SU-DHL-6 (cell line): Measurements from ENCODE around the gene C2CD4C.

Experiments
- H2AFZ ChIP-seq: fragments of 200-600 bp; sonication (generic); 2 replicates; pipeline ENCODE4 v1.6.1; 2014; ENCODE audit warnings: low read depth, mild to moderate bottlenecking, moderate library complexity, mixed read lengths, antibody characterized with exemption, low read length; ENCODE audit not compliant: severe bottlenecking
- H3F3A ChIP-seq: fragments of 200-600 bp; shearing (Covaris generic); 2 replicates; pipeline ENCODE4 v1.6.0; 2016; ENCODE audit warnings: antibody characterized with exemption, mild to moderate bottlenecking; ENCODE audit not compliant: insufficient read depth
- H3K27ac ChIP-seq: fragments of 200-600 bp; sonication (generic); 2 replicates; pipeline ENCODE4 v1.5.1; 2016; ENCODE audit warnings: low read depth, mild to moderate bottlenecking, low read length, moderate library complexity, mixed read lengths
- H3K27me3 ChIP-seq: fragments of 200-600 bp; sonication (generic), shearing (Covaris generic); 2 replicates; pipeline ENCODE4 v1.6.0; 2014; ENCODE audit warnings: mild to moderate bottlenecking, low read length
- H3K36me3 ChIP-seq: fragments of 200-600 bp; sonication (generic); 2 replicates; pipeline ENCODE4 v1.6.1; 2014; ENCODE audit warnings: mild to moderate bottlenecking, low read length, mixed read lengths
- H3K4me2 ChIP-seq: fragments of 300-600, 200-600 bp; shearing (Covaris generic), sonication (generic); 2 replicates; pipeline ENCODE4 v1.6.0; 2014; ENCODE audit warnings: low read length, low read depth, mild to moderate bottlenecking; ENCODE audit not compliant: poor library complexity, severe bottlenecking
- H3K4me3 ChIP-seq: fragments of 200-600 bp; sonication (generic); 2 replicates; pipeline ENCODE4 v1.5.1; 2014; ENCODE audit warnings: antibody characterized with exemption, low read length, mild to moderate bottlenecking, mixed read lengths; ENCODE audit not compliant: insufficient read depth, poor library complexity, severe bottlenecking
- H3K79me2 ChIP-seq: fragments of 200-600 bp; sonication (generic); 2 replicates; pipeline ENCODE4 v1.6.1; 2014; ENCODE audit warnings: mild to moderate bottlenecking, low read length, moderate library complexity; ENCODE audit not compliant: insufficient read depth
- H3K9ac ChIP-seq: fragments of 200-600 bp; sonication (generic); 2 replicates; pipeline ENCODE4 v1.7.0; 2014; ENCODE audit warnings: mild to moderate bottlenecking, low read length
- H3K9me2 ChIP-seq: fragments of 200-600 bp; sonication (generic); replicated peaks from 2 replicates; pipeline ENCODE4 v1.6.1; 2014; ENCODE audit warnings: low read length; ENCODE audit not compliant: insufficient read depth
- H3K9me3 ChIP-seq: fragments of 200-600 bp; sonication (generic); 2 replicates; pipeline ENCODE4 v1.6.1; 2014; ENCODE audit warnings: low read length, mixed read lengths; ENCODE audit not compliant: insufficient read depth
- H4K20me1 ChIP-seq: fragments of 200-600 bp; sonication (generic); 2 replicates; pipeline ENCODE4 v1.6.1; 2014; ENCODE audit warnings: low read depth, mild to moderate bottlenecking, antibody characterized with exemption, low read length, moderate library complexity, mixed read lengths
- EZH2phosphoT487 ChIP-seq: fragments of 200-600 bp; sonication (generic), shearing (Covaris generic); conservative IDR thresholded peaks from 2 replicates; pipeline ENCODE4 v1.6.1; 2018; ENCODE audit warnings: mild to moderate bottlenecking, antibody characterized with exemption, low read length, moderate library complexity, mixed read lengths
- TF ChIP-seq, protein P1 (sequence below): fragments of 200-600 bp; sonication (generic); IDR thresholded peaks from one replicate; pipeline ENCODE4 v1.5.1; 2017; ENCODE audit warnings: antibody characterized with exemption, mild to moderate bottlenecking, low read length, moderate library complexity; ENCODE audit not compliant: insufficient read depth, poor library complexity, severe bottlenecking

C2CD4C gene

DNA sequence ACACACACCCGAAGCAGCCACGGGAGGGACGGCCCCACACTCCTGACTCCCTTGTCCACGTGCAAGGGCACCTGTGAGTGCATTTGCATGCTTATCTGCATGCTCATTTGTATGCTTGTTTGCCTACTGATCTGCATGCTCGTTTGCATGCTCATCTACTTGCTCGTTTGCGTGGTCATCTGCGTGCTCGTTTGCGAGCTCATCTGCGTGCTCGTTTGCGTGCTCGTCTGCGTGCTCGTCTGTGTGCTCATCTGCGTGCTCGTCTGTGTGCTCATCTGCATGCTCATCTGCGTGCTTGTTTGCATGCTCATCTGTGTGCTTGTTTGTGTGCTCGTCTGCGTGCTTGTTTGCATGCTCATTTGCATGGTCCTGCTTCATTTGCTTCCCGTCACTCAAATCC lies 28.1 kb upstream of the C2CD4C start:
- Histone ChIP-seq H3K36me3 (no peaks in the 10 kb centered on the region), H3K9me2 (no peaks in the 10 kb centered on the region), H3K79me2 (no peaks in the 10 kb centered on the region), H3K9me3 (no peaks in the 10 kb centered on the region), H2AFZ (no peak overlapping the region), H3K4me3 (no peak overlapping the region), H3K4me2 (no peak overlapping the region), H4K20me1 (no peaks in the 10 kb centered on the region), H3K27ac (no peak overlapping the region), H3K27me3 (no peaks in the 10 kb centered on the region), H3K9ac (no peak overlapping the region), H3F3A (no peaks in the 10 kb centered on the region)
- TF ChIP-seq, protein P1, sequence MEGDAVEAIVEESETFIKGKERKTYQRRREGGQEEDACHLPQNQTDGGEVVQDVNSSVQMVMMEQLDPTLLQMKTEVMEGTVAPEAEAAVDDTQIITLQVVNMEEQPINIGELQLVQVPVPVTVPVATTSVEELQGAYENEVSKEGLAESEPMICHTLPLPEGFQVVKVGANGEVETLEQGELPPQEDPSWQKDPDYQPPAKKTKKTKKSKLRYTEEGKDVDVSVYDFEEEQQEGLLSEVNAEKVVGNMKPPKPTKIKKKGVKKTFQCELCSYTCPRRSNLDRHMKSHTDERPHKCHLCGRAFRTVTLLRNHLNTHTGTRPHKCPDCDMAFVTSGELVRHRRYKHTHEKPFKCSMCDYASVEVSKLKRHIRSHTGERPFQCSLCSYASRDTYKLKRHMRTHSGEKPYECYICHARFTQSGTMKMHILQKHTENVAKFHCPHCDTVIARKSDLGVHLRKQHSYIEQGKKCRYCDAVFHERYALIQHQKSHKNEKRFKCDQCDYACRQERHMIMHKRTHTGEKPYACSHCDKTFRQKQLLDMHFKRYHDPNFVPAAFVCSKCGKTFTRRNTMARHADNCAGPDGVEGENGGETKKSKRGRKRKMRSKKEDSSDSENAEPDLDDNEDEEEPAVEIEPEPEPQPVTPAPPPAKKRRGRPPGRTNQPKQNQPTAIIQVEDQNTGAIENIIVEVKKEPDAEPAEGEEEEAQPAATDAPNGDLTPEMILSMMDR, result no peak
- TF ChIP-seq EZH2phosphoT487, result no peak

DNA sequence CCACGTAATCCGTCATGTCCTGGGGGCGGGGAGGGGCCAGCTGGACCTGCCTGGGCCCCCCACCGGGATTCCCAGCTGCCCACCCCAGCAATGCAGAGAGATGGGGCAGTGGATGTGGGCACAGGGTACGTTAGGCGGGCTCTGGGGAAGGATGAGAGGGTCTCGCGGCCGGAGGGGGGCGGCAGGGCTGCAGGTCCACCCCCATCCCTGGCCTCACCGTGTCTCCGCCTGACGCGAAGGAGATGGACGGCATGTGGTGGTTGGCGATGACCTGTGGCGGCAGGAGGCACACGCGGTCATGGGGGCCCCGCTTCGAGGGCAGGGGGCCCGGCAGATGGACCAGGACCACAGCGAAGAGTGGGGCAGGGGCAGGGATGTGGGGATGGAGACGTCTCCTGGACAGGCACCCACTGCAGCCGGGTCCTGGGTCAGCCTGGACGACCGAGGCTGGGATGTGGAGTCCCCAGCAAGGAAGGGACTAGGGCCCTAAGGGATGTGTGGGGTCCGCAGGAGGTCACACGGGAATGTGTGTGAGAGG lies 27.5 kb upstream of the C2CD4C start:
- H3K9me3 ChIP-seq, result no peaks in the 10 kb centered on the region
- H4K20me1 ChIP-seq, result no peaks in the 10 kb centered on the region
- no peaks in the 10 kb centered on the region for H3K27me3 ChIP-seq
- H3K79me2 ChIP-seq, result no peaks in the 10 kb centered on the region
- H3K36me3 ChIP-seq, result no peaks in the 10 kb centered on the region
- H3K27ac ChIP-seq, result no peak overlapping the region
- H3K4me2 ChIP-seq, result no peak overlapping the region
- H3K9ac ChIP-seq, result no peak overlapping the region
- H3K9me2 ChIP-seq, result no peaks in the 10 kb centered on the region
- no peaks in the 10 kb centered on the region for H3F3A ChIP-seq
- no peak overlapping the region for H3K4me3 ChIP-seq
- no peak for TF ChIP-seq EZH2phosphoT487
- TF ChIP-seq, protein P1, result no peak
- H2AFZ ChIP-seq, result no peak overlapping the region

DNA sequence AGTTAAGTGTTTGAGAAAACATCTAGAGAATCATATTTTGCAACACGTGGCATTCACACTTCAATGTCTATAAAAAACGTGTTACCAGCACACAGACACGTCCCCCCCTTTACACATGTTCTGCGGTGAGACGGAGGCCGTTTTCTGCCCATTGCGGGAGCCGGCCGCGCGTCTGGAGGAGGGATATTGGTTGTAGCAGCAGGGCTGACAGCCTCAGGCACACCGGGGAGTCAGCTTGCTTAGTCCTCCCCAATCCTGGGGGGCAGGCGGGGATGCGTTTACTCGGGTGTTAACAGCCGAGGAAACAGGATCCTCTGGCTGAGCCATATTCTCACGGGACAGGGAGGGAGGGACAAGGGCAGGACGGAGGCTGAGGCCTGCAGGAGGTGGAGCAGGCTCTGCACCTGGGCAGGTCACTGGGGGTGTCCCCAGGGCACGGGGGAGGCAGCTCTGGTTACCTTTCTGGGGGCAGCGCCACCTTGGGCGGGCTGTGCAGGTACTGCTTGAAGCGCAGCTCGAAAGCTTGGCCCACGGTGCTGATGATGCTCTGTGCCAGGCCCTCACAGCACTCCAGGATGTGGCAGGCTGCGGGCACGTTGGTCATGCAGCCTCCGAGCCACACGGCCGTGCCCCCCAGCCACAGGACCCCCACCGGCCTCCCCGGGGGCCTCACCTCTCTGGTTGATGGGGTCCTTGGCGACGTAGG lies 26.9 kb upstream of the C2CD4C start:
- H3K79me2 ChIP-seq, result no peaks in the 10 kb centered on the region
- TF ChIP-seq, protein P1, result no peak
- TF ChIP-seq EZH2phosphoT487, result no peak

More for the DNA sequence above, 26.9 kb upstream of the C2CD4C start:
- Histone ChIP-seq H3F3A (no peaks in the 10 kb centered on the region), H3K4me3 (no peak overlapping the region), H3K36me3 (no peaks in the 10 kb centered on the region), H3K27ac (no peak overlapping the region), H3K4me2 (no peak overlapping the region), H3K9me2 (no peaks in the 10 kb centered on the region), H3K27me3 (no peaks in the 10 kb centered on the region), H4K20me1 (no peaks in the 10 kb centered on the region), H2AFZ (no peak overlapping the region), H3K9ac (no peak overlapping the region), H3K9me3 (no peaks in the 10 kb centered on the region)
